IMR-90 (cell line): ENCODE measurements around the gene PLB1. TPM values are rescaled to one million over a fixed set of nuclear protein-coding genes. Genes with fewer than 3 reads are reported as not detected.

Experiments used
- ATAC-seq: fragments of 200-7000 bp; cut with Tn5 transposase; 2 replicates; pipeline ENCODE4 v1.9.1; 2020; ENCODE audit warnings: low read depth, mild to moderate bottlenecking, moderate library complexity
- BruUV-seq: library from RNA; stranded (reverse); fragments of 400-500 nt; replicated peaks from 2 replicates; lab custom pipeline; 2021; lab: Mats Ljungman, UMichigan
- CTCF ChIA-PET: fragments of 300-600 bp; formaldehyde crosslinking; extraction: SDS; loops from one replicate; lab custom pipeline; 2021; ENCODE audit warnings: antibody characterized with exemption; lab: Yijun Ruan, JAX
- POLR2A ChIA-PET: fragments of 300-600 bp; sonication (Branson Sonifier 250); formaldehyde crosslinking; loops from one replicate; lab custom pipeline; 2022; ENCODE audit warnings: antibody characterized with exemption; ENCODE audit not compliant: unreplicated experiment; lab: Charles Lee
- DNase-seq: peaks from one replicate; pipeline ENCODE4 v3.0.0; 2013
- H2AFZ ChIP-seq: replicated peaks from 2 replicates; pipeline ENCODE3; 2013; ENCODE audit warnings: low read length, mild to moderate bottlenecking; ENCODE audit not compliant: poor library complexity
- H2AK5ac ChIP-seq: 2 replicates; pipeline ENCODE4 v1.6.1; 2013; ENCODE audit warnings: low read depth, low read length, inconsistent platforms
- H2AK9ac ChIP-seq: replicated peaks from 2 replicates; pipeline ENCODE3; 2013; ENCODE audit warnings: mild to moderate bottlenecking, low read depth, low read length, moderate library complexity; ENCODE audit not compliant: poor library complexity
- H2BK120ac ChIP-seq: 2 replicates; pipeline ENCODE4 v1.6.1; 2013; ENCODE audit warnings: low read depth, low read length, inconsistent platforms
- H2BK15ac ChIP-seq: 3 replicates; pipeline ENCODE4 v1.6.1; 2013; ENCODE audit warnings: low read depth, low read length, inconsistent platforms
- H2BK20ac ChIP-seq: 2 replicates; pipeline ENCODE4 v1.6.1; 2013; ENCODE audit warnings: low read depth, mild to moderate bottlenecking, inconsistent platforms, low read length, moderate library complexity
- H2BK5ac ChIP-seq: 2 replicates; pipeline ENCODE4 v1.6.1; 2013; ENCODE audit warnings: mild to moderate bottlenecking, low read depth, low read length, inconsistent platforms; ENCODE audit not compliant: poor library complexity, severe bottlenecking
- H3K14ac ChIP-seq: replicated peaks from 2 replicates; pipeline ENCODE4 v1.6.1; 2013; ENCODE audit warnings: low read depth, low read length, inconsistent platforms
- H3K18ac ChIP-seq: 2 replicates; pipeline ENCODE4 v1.6.1; 2013; ENCODE audit warnings: low read depth, low read length, control low read depth
- H3K23ac ChIP-seq: 2 replicates; pipeline ENCODE4 v1.6.1; 2013; ENCODE audit warnings: low read depth, low read length, inconsistent platforms
- H3K27ac ChIP-seq: 2 replicates; pipeline ENCODE4 v1.5.1; 2013; ENCODE audit warnings: mild to moderate bottlenecking, control low read depth, low read length; ENCODE audit not compliant: insufficient read depth
- H3K27me3 ChIP-seq: 2 replicates; pipeline ENCODE4 v1.6.1; 2013; ENCODE audit warnings: low read length; ENCODE audit not compliant: control insufficient read depth, insufficient read depth
- H3K36me3 ChIP-seq: 2 replicates; pipeline ENCODE4 v1.6.1; 2013; ENCODE audit warnings: low read length, mixed read lengths; ENCODE audit not compliant: control insufficient read depth, insufficient read depth
- H3K4ac ChIP-seq: 2 replicates; pipeline ENCODE4 v1.6.1; 2013; ENCODE audit warnings: low read depth, low read length, inconsistent platforms
- H3K4me1 ChIP-seq: 2 replicates; pipeline ENCODE4 v1.6.1; 2013; ENCODE audit warnings: low read length, mixed read lengths; ENCODE audit not compliant: control insufficient read depth, insufficient read depth
- H3K4me2 ChIP-seq: 2 replicates; pipeline ENCODE4 v1.6.1; 2013; ENCODE audit warnings: low read depth, mild to moderate bottlenecking, control low read depth, low read length, moderate library complexity
- H3K4me3 ChIP-seq: 2 replicates; pipeline ENCODE4 v1.5.1; 2013; ENCODE audit warnings: low read depth, mild to moderate bottlenecking, control low read depth, low read length, moderate library complexity; ENCODE audit not compliant: insufficient read depth
- H3K56ac ChIP-seq: 2 replicates; pipeline ENCODE4 v1.6.1; 2013; ENCODE audit warnings: low read length, inconsistent platforms; ENCODE audit not compliant: insufficient read depth; ENCODE audit errors: extremely low read depth
- H3K79me1 ChIP-seq, 2 experiments: 2 replicates each; pipeline ENCODE4 v1.6.1; 2013; ENCODE audit warnings: low read length in 2 of 2, inconsistent platforms in 1 of 2, low read depth in 1 of 2
- H3K9ac ChIP-seq: 2 replicates; pipeline ENCODE4 v1.6.1; 2013; ENCODE audit warnings: low read depth, low read length, control low read depth
- H3K9me1 ChIP-seq: 2 replicates; pipeline ENCODE4 v1.6.1; 2013; ENCODE audit warnings: low read length, inconsistent platforms; ENCODE audit not compliant: insufficient read depth
- H3K9me3 ChIP-seq: 2 replicates; pipeline ENCODE4 v1.6.1; 2013; ENCODE audit warnings: low read length; ENCODE audit not compliant: control insufficient read depth, insufficient read depth
- H4K20me1 ChIP-seq: 2 replicates; pipeline ENCODE4 v1.6.1; 2013; ENCODE audit warnings: low read length, inconsistent platforms; ENCODE audit not compliant: insufficient read depth
- H4K5ac ChIP-seq: 2 replicates; pipeline ENCODE4 v1.6.1; 2013; ENCODE audit warnings: mild to moderate bottlenecking, low read depth, low read length, control low read depth
- H4K8ac ChIP-seq, 2 experiments: 2 replicates each; pipeline ENCODE4 v1.6.1; 2013; ENCODE audit warnings: low read depth in 2 of 2, low read length in 2 of 2, control low read depth in 1 of 2, inconsistent platforms in 1 of 2
- H4K91ac ChIP-seq: 2 replicates; pipeline ENCODE4 v1.6.1; 2013; ENCODE audit warnings: low read depth, low read length, inconsistent platforms; ENCODE audit not compliant: insufficient read depth
- CEBPB ChIP-seq: IDR thresholded peaks from 2 replicates; pipeline ENCODE4 v1.6.1; 2012; ENCODE audit warnings: low read depth, low read length, improper control_type of control experiment
- MAFK ChIP-seq: IDR thresholded peaks from 2 replicates; pipeline ENCODE4 v1.6.1; 2012; ENCODE audit warnings: low read depth, low read length, improper control_type of control experiment
- MXI1 ChIP-seq: IDR thresholded peaks from 2 replicates; pipeline ENCODE4 v1.6.1; 2012; ENCODE audit warnings: low read depth, mild to moderate bottlenecking, low read length, moderate library complexity, borderline replicate concordance
- NFE2L2 ChIP-seq: fragments of 150-350 bp; IDR thresholded peaks from 2 replicates; pipeline ENCODE4 v1.6.1; 2016; ENCODE audit warnings: low read depth, mild to moderate bottlenecking, low read length
- POLR2A ChIP-seq: IDR thresholded peaks from 2 replicates; pipeline ENCODE4 v1.6.1; 2012; ENCODE audit warnings: mild to moderate bottlenecking, low read depth, low read length
- RAD21 ChIP-seq: IDR thresholded peaks from 2 replicates; pipeline ENCODE4 v1.6.1; 2012; ENCODE audit warnings: low read length, improper control_type of control experiment
- RFX5 ChIP-seq: IDR thresholded peaks from 2 replicates; pipeline ENCODE4 v1.8.0; 2012; ENCODE audit warnings: low read depth, mild to moderate bottlenecking, low read length, moderate library complexity
- SMC3 ChIP-seq: fragments of 150-350 bp; IDR thresholded peaks from 2 replicates; pipeline ENCODE4 v1.6.1; 2016; ENCODE audit warnings: low read depth, mild to moderate bottlenecking, antibody characterized with exemption, low read length, moderate library complexity
- WGBS, 2 experiments: methylation state at CpG; one replicate each; pipeline versions ENCODE4 v1.1.5 to v1.1.7; 2013; ENCODE audit warnings: missing lambda C conversion rate in 2 of 2; ENCODE audit not compliant: insufficient read length in 1 of 2; ENCODE audit errors: extremely low coverage in 2 of 2; 5-methylcytosine and 5-hydroxymethylcytosine counted together
- dilution Hi-C: fragments of 300-500 bp; cut with HindIII; formaldehyde crosslinking; loops from one replicate; pipeline ENCODE4 v1.14.3; 2018; ENCODE audit warnings: low sequenced_read_pairs; ENCODE audit not compliant: unreplicated experiment
- in situ Hi-C: fragments of 300-500 bp; cut with MboI; formaldehyde crosslinking; loops from 3 replicates; pipeline ENCODE4 v1.14.3; 2019; ENCODE audit warnings: low sequenced_read_pairs, inconsistent platforms, mixed read lengths
- intact Hi-C: fragments of 100-400 bp; cut with micrococcal nuclease; formaldehyde crosslinking; loops from 2 replicates; pipeline ENCODE4 v1.10.0; 2022
- polyA plus RNA-seq, 3 experiments: library from polyadenylated mRNA; depleted of rRNA; stranded (reverse); fragments of >200 nt; gene quantifications; 2 replicates each; pipeline ENCODE4 v1.2.3, GENCODE V29; 2012; ENCODE audit warnings: low replicate concordance in 1 of 3
- total RNA-seq: library from RNA; depleted of rRNA; stranded (reverse); fragments of >200 nt; gene quantifications from 2 replicates; pipeline ENCODE4 v1.2.3, GENCODE V29; 2012

The PLB1 gene
- total and polyA plus RNA-seq, 2 of the 4 experiments (the other 2 are of a cell fraction): 0.74 to 0.90 TPM

- TF ChIP-seq NFE2L2: no peak
- no peak for TF ChIP-seq MXI1
- no peak for TF ChIP-seq MAFK
- TF ChIP-seq SMC3: no peak
- TF ChIP-seq CEBPB: no peak
- TF ChIP-seq POLR2A: no peak
Measured at GRCh38 chr2:28654663-28655320, 158.9 kb downstream of the PLB1 start (continued).

DNA sequence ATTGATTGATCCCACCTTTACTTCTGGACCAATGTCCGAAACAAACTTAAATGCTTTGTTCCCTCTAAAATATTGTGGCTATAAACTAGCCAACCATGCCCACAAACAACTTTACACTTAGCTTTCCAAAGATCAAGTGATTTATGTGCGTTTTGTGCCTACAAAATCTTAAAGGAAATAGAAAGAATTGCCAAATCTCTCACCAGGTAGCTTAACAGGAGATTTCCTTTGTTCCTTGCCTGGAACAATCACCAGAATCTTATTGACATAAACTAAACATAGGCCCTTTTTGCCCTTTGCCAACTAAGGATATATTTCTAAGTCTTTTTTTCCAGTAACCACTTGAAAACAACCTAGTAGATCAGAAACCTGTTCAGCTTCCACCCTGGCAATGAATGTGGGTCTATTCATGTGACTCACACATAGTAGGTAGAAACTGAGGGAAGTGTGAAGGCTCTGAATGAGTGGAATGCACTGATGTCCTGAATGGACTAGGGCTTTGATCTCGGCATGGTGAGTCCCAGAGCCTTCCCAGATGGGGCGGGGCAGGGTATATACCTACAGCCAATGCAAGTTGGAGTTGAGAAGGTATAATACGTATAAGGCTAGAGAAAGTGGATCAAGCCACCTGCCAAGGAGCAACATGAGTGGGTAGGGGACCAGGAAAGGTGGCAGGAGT, 161.2 kb downstream of the PLB1 start:
- POLR2A ChIA-PET: no interaction called here
- no peak overlapping the region for H4K5ac ChIP-seq
- peak overlapping the region; percentile 85 for H2AK5ac ChIP-seq
- no peaks in the 10 kb centered on the region for H3K36me3 ChIP-seq
- no peak overlapping the region for H3K4me3 ChIP-seq
- CTCF ChIA-PET: no interaction called here
- H3K14ac ChIP-seq: no peak overlapping the region
- H4K8ac ChIP-seq: no peak overlapping the region
- H3K79me1 ChIP-seq: no peaks in the 10 kb centered on the region
- ATAC-seq (no peak), DNase-seq (no peak)
- H2AFZ ChIP-seq: no peak overlapping the region
- no CpG with 5 or more reads among the region's 5 CpGs for WGBS, 2 experiments
- TF ChIP-seq POLR2A (no peak), RAD21 (no peak), RFX5 (no peak)
- no peak overlapping the region for H3K23ac ChIP-seq
- no peak overlapping the region for H3K9ac ChIP-seq
- dilution Hi-C loops (no loop called here), in situ Hi-C loops (no loop called here), intact Hi-C loops (no loop called here)
- H3K9me3 ChIP-seq: no peaks in the 10 kb centered on the region
- H2BK20ac ChIP-seq: 0 out of 2 replicates have a peak overlapping the region, but pooled peaks have one; percentile 10
- no peak overlapping the region for H3K18ac ChIP-seq
- peaks cover 6% of the 10 kb centered on the region; the same call in 1 of the 2 replicates for H3K9me1 ChIP-seq
- BruUV-seq: no TSS peak
- no peaks in the 10 kb centered on the region for H4K20me1 ChIP-seq
- peaks cover 18% of the 10 kb centered on the region for H3K4me1 ChIP-seq
- no peak overlapping the region for H4K91ac ChIP-seq
- H3K27ac ChIP-seq: no peak overlapping the region
- no peak overlapping the region for H3K56ac ChIP-seq
- no peak overlapping the region for H2AK9ac ChIP-seq
- no peaks in the 10 kb centered on the region for H3K27me3 ChIP-seq
- no peak overlapping the region for H2BK5ac ChIP-seq
- no peak overlapping the region for H3K4ac ChIP-seq
- H3K4me2 ChIP-seq: no peak overlapping the region
- no peak overlapping the region for H2BK15ac ChIP-seq
- H2BK120ac ChIP-seq: no peak overlapping the region
